GM23338 (cell line): ENCODE results near the gene CAMTA1. TPM values are rescaled to one million over a fixed set of nuclear protein-coding genes. Genes with fewer than 3 reads are reported as not detected.

ENCODE experiments used
- ATAC-seq: fragments of 200-7000 bp; cut with Tn5 transposase; 3 replicates; pipeline ENCODE4 v1.9.1; 2020
- DNase-seq: peaks from one replicate; pipeline ENCODE4 v3.0.0-alpha.2; 2015; ENCODE audit warnings: low spot score
- H2AFZ ChIP-seq: fragments of 200-600 bp; sonication (generic); 2 replicates; pipeline ENCODE4 v1.8.0; 2016; ENCODE audit warnings: antibody characterized with exemption, mild to moderate bottlenecking, moderate library complexity
- H3F3A ChIP-seq: fragments of 200-600 bp; sonication (generic); replicated peaks from 2 replicates; pipeline ENCODE4 v1.8.0; 2017; ENCODE audit warnings: antibody characterized with exemption, mixed run types, low read depth
- H3K27ac ChIP-seq: fragments of 200-600 bp; sonication (generic); 2 replicates; pipeline ENCODE4 v1.6.1; 2016; ENCODE audit warnings: low read depth
- H3K27me3 ChIP-seq: fragments of 200-600 bp; sonication (generic); 2 replicates; pipeline ENCODE4 v1.8.0; 2016; ENCODE audit warnings: mild to moderate bottlenecking, mixed run types, moderate library complexity; ENCODE audit not compliant: insufficient read depth
- H3K36me3 ChIP-seq: fragments of 200-600 bp; sonication (generic); 2 replicates; pipeline ENCODE4 v1.8.0; 2016; ENCODE audit warnings: mild to moderate bottlenecking; ENCODE audit not compliant: insufficient read depth
- H3K4me1 ChIP-seq: fragments of 200-600 bp; sonication (generic); 2 replicates; pipeline ENCODE4 v1.8.0; 2016; ENCODE audit warnings: mild to moderate bottlenecking, moderate library complexity; ENCODE audit not compliant: insufficient read depth
- H3K4me2 ChIP-seq: fragments of 200-600 bp; sonication (generic); 2 replicates; pipeline ENCODE4 v1.7.1; 2017; ENCODE audit warnings: mixed run types
- H3K4me3 ChIP-seq: fragments of 200-600 bp; sonication (generic); 2 replicates; pipeline ENCODE4 v1.6.1; 2016; ENCODE audit warnings: mixed run types
- H3K79me2 ChIP-seq: fragments of 200-600 bp; sonication (generic); replicated peaks from 2 replicates; pipeline ENCODE4 v1.8.0; 2017; ENCODE audit warnings: mild to moderate bottlenecking; ENCODE audit not compliant: insufficient read depth
- H3K9me2 ChIP-seq: fragments of 200-600 bp; sonication (generic); 2 replicates; pipeline ENCODE4 v1.8.0; 2017; ENCODE audit not compliant: insufficient read depth
- H4K20me1 ChIP-seq: fragments of 200-600 bp; sonication (generic); replicated peaks from 2 replicates; pipeline ENCODE4 v1.8.0; 2017; ENCODE audit warnings: mild to moderate bottlenecking; ENCODE audit not compliant: insufficient read depth
- H3K27ac Mint-ChIP-seq: 2 replicates; pipeline ENCODE4 v1.8.0; 2020; ENCODE audit warnings: inconsistent platforms, mild to moderate bottlenecking, moderate library complexity, mixed read lengths
- H3K27me3 Mint-ChIP-seq: 3 replicates; pipeline ENCODE4 v1.8.0; 2022; ENCODE audit warnings: low read depth, mild to moderate bottlenecking, moderate library complexity, mixed read lengths, inconsistent platforms; ENCODE audit not compliant: insufficient read depth, poor library complexity
- H3K36me3 Mint-ChIP-seq: 3 replicates; pipeline ENCODE4 v1.8.0; 2021; ENCODE audit warnings: low read depth, mild to moderate bottlenecking, inconsistent platforms, moderate library complexity, mixed read lengths
- H3K4me1 Mint-ChIP-seq: 3 replicates; pipeline ENCODE4 v1.8.0; 2020; ENCODE audit warnings: mild to moderate bottlenecking, inconsistent platforms, mixed read lengths
- H3K4me3 Mint-ChIP-seq: 3 replicates; pipeline ENCODE4 v1.8.0; 2021; ENCODE audit warnings: moderate library complexity, mild to moderate bottlenecking, inconsistent platforms, mixed read lengths
- H3K9me3 Mint-ChIP-seq: 3 replicates; pipeline ENCODE4 v1.8.0; 2020; ENCODE audit warnings: moderate library complexity, mild to moderate bottlenecking, inconsistent platforms, mixed read lengths
- ETS1 ChIP-seq: IDR thresholded peaks from 2 replicates; pipeline ENCODE4 v1.6.1; 2016; ENCODE audit warnings: antibody characterized with exemption
- EZH2 ChIP-seq: fragments of 200-600 bp; sonication (generic); IDR thresholded peaks from one replicate; pipeline ENCODE4 v1.8.0; 2017; ENCODE audit warnings: antibody characterized with exemption, mild to moderate bottlenecking, low read depth; ENCODE audit not compliant: unreplicated experiment
- ZNF331 ChIP-seq: fragments of 250-450 bp; sonication (Bioruptor Pico); IDR thresholded peaks from 2 replicates; pipeline ENCODE4 v1.5.0; 2020; ENCODE audit warnings: low read depth, mild to moderate bottlenecking, moderate library complexity
- polyA plus RNA-seq: library from polyadenylated mRNA; unstranded; fragments of >200 nt; fragmentation: Nextera tagmentation; extraction: Ambion mirVana; gene quantifications from 2 replicates; pipeline ENCODE4 v1.2.1, GENCODE V29; 2016
- total RNA-seq: library from RNA; depleted of rRNA; stranded (reverse); fragments of >200 nt; shearing (Covaris generic); gene quantifications from 2 replicates; pipeline ENCODE4 v1.2.3, GENCODE V29; 2014
- TF ChIP-seq, protein P1 (sequence below): IDR thresholded peaks from one replicate; pipeline ENCODE4 v1.6.1; 2018; ENCODE audit warnings: antibody characterized with exemption; ENCODE audit not compliant: unreplicated experiment
- TF ChIP-seq, protein P2 (sequence below), 2 experiments: fragments of 200-600 bp in 1 of 2; sonication (generic) in 1 of 2; conservative IDR thresholded peaks; 2 replicates each; pipeline versions ENCODE4 v1.5.1 to v1.6.1; 2016 to 2017; ENCODE audit warnings: antibody characterized with exemption in 2 of 2, low read depth in 2 of 2, mild to moderate bottlenecking in 2 of 2, moderate library complexity in 1 of 2
- TF ChIP-seq, protein P3 (sequence below): fragments of 250-450 bp; sonication (Bioruptor Pico); IDR thresholded peaks from 2 replicates; pipeline ENCODE4 v1.5.0; 2020; ENCODE audit warnings: mild to moderate bottlenecking, moderate library complexity

Gene CAMTA1
- total and polyA plus RNA-seq, 2 experiments from 2014 or later: 115 to 519 TPM

- TF ChIP-seq, protein P1, sequence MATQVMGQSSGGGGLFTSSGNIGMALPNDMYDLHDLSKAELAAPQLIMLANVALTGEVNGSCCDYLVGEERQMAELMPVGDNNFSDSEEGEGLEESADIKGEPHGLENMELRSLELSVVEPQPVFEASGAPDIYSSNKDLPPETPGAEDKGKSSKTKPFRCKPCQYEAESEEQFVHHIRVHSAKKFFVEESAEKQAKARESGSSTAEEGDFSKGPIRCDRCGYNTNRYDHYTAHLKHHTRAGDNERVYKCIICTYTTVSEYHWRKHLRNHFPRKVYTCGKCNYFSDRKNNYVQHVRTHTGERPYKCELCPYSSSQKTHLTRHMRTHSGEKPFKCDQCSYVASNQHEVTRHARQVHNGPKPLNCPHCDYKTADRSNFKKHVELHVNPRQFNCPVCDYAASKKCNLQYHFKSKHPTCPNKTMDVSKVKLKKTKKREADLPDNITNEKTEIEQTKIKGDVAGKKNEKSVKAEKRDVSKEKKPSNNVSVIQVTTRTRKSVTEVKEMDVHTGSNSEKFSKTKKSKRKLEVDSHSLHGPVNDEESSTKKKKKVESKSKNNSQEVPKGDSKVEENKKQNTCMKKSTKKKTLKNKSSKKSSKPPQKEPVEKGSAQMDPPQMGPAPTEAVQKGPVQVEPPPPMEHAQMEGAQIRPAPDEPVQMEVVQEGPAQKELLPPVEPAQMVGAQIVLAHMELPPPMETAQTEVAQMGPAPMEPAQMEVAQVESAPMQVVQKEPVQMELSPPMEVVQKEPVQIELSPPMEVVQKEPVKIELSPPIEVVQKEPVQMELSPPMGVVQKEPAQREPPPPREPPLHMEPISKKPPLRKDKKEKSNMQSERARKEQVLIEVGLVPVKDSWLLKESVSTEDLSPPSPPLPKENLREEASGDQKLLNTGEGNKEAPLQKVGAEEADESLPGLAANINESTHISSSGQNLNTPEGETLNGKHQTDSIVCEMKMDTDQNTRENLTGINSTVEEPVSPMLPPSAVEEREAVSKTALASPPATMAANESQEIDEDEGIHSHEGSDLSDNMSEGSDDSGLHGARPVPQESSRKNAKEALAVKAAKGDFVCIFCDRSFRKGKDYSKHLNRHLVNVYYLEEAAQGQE: no peak
Observed at GRCh38 chr1:7135493-7135892, 350.2 kb downstream of the CAMTA1 start (continued).

GRCh38 chr1:7136166-7136953 is 351.1 kb downstream of the CAMTA1 start:
- Mint-ChIP-seq H3K9me3 (no peaks in the 10 kb centered on the region), H3K36me3 (no peaks in the 10 kb centered on the region), H3K4me3 (no peak overlapping the region), H3K27me3 (peaks cover 3% of the 10 kb centered on the region), H3K4me1 (peaks cover 22% of the 10 kb centered on the region), H3K27ac (peak overlapping the region; percentile 32; the same call in 1 of the 2 replicates)
- no peaks in the 10 kb centered on the region for H3K36me3 ChIP-seq
- peaks cover 3% of the 10 kb centered on the region; the same call in 1 of the 2 replicates for H4K20me1 ChIP-seq
- no peaks in the 10 kb centered on the region for H3K9me2 ChIP-seq
- DNase-seq (no peak), ATAC-seq (no peak)
- no peaks in the 10 kb centered on the region for H3F3A ChIP-seq
- no peak overlapping the region for H3K4me3 ChIP-seq
- H3K4me1 ChIP-seq: no peaks in the 10 kb centered on the region
- H3K27me3 ChIP-seq: no peaks in the 10 kb centered on the region
- H3K79me2 ChIP-seq: no peaks in the 10 kb centered on the region
- no peak overlapping the region for H3K27ac ChIP-seq
- no peak overlapping the region for H3K4me2 ChIP-seq
- no peak overlapping the region for H2AFZ ChIP-seq
- TF ChIP-seq ZNF331 (CRISPR knock-in tag) (no peak), EZH2 (no peak), ETS1 (no peak)
- TF ChIP-seq, protein P1: no peak
- TF ChIP-seq, protein P2, sequence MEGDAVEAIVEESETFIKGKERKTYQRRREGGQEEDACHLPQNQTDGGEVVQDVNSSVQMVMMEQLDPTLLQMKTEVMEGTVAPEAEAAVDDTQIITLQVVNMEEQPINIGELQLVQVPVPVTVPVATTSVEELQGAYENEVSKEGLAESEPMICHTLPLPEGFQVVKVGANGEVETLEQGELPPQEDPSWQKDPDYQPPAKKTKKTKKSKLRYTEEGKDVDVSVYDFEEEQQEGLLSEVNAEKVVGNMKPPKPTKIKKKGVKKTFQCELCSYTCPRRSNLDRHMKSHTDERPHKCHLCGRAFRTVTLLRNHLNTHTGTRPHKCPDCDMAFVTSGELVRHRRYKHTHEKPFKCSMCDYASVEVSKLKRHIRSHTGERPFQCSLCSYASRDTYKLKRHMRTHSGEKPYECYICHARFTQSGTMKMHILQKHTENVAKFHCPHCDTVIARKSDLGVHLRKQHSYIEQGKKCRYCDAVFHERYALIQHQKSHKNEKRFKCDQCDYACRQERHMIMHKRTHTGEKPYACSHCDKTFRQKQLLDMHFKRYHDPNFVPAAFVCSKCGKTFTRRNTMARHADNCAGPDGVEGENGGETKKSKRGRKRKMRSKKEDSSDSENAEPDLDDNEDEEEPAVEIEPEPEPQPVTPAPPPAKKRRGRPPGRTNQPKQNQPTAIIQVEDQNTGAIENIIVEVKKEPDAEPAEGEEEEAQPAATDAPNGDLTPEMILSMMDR (conservative IDR thresholded peaks at IDR 0.05; ENCODE audit: low read depth in 2 of 2): no peak
- TF ChIP-seq, protein P3, sequence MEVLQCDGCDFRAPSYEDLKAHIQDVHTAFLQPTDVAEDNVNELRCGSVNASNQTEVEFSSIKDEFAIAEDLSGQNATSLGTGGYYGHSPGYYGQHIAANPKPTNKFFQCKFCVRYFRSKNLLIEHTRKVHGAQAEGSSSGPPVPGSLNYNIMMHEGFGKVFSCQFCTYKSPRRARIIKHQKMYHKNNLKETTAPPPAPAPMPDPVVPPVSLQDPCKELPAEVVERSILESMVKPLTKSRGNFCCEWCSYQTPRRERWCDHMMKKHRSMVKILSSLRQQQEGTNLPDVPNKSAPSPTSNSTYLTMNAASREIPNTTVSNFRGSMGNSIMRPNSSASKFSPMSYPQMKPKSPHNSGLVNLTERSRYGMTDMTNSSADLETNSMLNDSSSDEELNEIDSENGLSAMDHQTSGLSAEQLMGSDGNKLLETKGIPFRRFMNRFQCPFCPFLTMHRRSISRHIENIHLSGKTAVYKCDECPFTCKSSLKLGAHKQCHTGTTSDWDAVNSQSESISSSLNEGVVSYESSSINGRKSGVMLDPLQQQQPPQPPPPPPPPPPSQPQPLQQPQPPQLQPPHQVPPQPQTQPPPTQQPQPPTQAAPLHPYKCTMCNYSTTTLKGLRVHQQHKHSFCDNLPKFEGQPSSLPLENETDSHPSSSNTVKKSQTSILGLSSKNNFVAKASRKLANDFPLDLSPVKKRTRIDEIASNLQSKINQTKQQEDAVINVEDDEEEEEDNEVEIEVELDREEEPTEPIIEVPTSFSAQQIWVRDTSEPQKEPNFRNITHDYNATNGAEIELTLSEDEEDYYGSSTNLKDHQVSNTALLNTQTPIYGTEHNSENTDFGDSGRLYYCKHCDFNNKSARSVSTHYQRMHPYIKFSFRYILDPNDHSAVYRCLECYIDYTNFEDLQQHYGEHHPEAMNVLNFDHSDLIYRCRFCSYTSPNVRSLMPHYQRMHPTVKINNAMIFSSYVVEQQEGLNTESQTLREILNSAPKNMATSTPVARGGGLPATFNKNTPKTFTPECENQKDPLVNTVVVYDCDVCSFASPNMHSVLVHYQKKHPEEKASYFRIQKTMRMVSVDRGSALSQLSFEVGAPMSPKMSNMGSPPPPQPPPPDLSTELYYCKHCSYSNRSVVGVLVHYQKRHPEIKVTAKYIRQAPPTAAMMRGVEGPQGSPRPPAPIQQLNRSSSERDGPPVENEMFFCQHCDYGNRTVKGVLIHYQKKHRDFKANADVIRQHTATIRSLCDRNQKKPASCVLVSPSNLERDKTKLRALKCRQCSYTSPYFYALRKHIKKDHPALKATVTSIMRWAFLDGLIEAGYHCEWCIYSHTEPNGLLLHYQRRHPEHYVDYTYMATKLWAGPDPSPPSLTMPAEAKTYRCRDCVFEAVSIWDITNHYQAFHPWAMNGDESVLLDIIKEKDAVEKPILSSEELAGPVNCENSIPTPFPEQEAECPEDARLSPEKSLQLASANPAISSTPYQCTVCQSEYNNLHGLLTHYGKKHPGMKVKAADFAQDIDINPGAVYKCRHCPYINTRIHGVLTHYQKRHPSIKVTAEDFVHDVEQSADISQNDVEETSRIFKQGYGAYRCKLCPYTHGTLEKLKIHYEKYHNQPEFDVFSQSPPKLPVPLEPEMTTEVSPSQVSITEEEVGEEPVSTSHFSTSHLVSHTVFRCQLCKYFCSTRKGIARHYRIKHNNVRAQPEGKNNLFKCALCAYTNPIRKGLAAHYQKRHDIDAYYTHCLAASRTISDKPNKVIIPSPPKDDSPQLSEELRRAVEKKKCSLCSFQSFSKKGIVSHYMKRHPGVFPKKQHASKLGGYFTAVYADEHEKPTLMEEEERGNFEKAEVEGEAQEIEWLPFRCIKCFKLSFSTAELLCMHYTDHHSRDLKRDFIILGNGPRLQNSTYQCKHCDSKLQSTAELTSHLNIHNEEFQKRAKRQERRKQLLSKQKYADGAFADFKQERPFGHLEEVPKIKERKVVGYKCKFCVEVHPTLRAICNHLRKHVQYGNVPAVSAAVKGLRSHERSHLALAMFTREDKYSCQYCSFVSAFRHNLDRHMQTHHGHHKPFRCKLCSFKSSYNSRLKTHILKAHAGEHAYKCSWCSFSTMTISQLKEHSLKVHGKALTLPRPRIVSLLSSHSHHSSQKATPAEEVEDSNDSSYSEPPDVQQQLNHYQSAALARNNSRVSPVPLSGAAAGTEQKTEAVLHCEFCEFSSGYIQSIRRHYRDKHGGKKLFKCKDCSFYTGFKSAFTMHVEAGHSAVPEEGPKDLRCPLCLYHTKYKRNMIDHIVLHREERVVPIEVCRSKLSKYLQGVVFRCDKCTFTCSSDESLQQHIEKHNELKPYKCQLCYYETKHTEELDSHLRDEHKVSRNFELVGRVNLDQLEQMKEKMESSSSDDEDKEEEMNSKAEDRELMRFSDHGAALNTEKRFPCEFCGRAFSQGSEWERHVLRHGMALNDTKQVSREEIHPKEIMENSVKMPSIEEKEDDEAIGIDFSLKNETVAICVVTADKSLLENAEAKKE: no peak
